ENCODE results near the gene MYLK2. TPM values are rescaled to one million over a fixed set of nuclear protein-coding genes. Genes with fewer than 3 reads are reported as not detected.

MYLK2 gene
- total RNA-seq, 1 experiment from 2014 or later, result 0.74 TPM

GRCh38 chr20:31797364-31797763 lies 21.8 kb upstream of the MYLK2 start:
- TF ChIP-seq CTCF (conservative IDR thresholded peaks at IDR 0.05), result no peak
- Histone ChIP-seq H3K23me2 (ENCODE audit: insufficient read length, low read depth, low read length, poor library complexity, severe bottlenecking) (peaks cover 3% of the 10 kb centered on the region), H4K20me1 (ENCODE audit: control insufficient read depth, insufficient read depth, insufficient read length) (no peaks in the 10 kb centered on the region), H3K14ac (ENCODE audit: insufficient read depth, low read length) (no peak overlapping the region), H4K5ac (ENCODE audit: insufficient read length, low read depth, low read length) (no peak overlapping the region), H2AFZ (ENCODE audit: low read length) (no peak overlapping the region), H3K27me3 (ENCODE audit: insufficient read depth, low read length) (no peaks in the 10 kb centered on the region), H3K79me2 (ENCODE audit: insufficient read depth, low read length) (no peaks in the 10 kb centered on the region), H4K8ac (replicated peaks; ENCODE audit: insufficient read length, low read depth, low read length) (no peak overlapping the region), H3K18ac (ENCODE audit: insufficient read length, low read depth, low read length) (no peak overlapping the region), H3K27ac (ENCODE audit: insufficient read length, low read depth, low read length) (no peak overlapping the region), H3K9me3 (ENCODE audit: control insufficient read depth, low read depth, low read length) (no peaks in the 10 kb centered on the region), H3K4me1 (ENCODE audit: insufficient read depth, low read length) (no peaks in the 10 kb centered on the region), H2BK15ac (ENCODE audit: low read depth, low read length) (no peak overlapping the region), H3K56ac (ENCODE audit: insufficient read length, low read depth, low read length) (no peak overlapping the region), H3K9ac (ENCODE audit: extremely low read depth, insufficient read length, low read length) (no peak overlapping the region), H3K4ac (ENCODE audit: low read depth, low read length) (no peak overlapping the region), H4K91ac (ENCODE audit: insufficient read length, low read depth, low read length) (no peak overlapping the region), H3K23ac (ENCODE audit: insufficient read length, low read depth, low read length) (no peak overlapping the region), H3K4me2 (ENCODE audit: insufficient read depth, insufficient read length, low read length) (no peak overlapping the region), H2BK120ac (ENCODE audit: low read depth, low read length, poor library complexity, severe bottlenecking) (no peak overlapping the region), H3T11ph (ENCODE audit: low read length) (no peak overlapping the region), H2BK5ac (ENCODE audit: insufficient read length, low read length) (no peak overlapping the region), H3K79me1 (ENCODE audit: insufficient read depth, low read depth, low read length, poor library complexity, severe bottlenecking) (no peaks in the 10 kb centered on the region), H2AK5ac (ENCODE audit: insufficient read length, low read length) (no peak overlapping the region), H2BK12ac (ENCODE audit: insufficient read length, low read depth, low read length) (no peak overlapping the region), H2BK20ac (ENCODE audit: low read depth, low read length, poor library complexity, severe bottlenecking) (no peak overlapping the region)
- WGBS (ENCODE audit: extremely low coverage, insufficient read length, low lambda C conversion rate), result no CpG with 5 or more reads among the region's 3 CpGs
- Mint-ChIP-seq H3K27ac (no peak overlapping the region), H3K4me1 (no peaks in the 10 kb centered on the region), H3K9me3 (no peaks in the 10 kb centered on the region), H3K36me3 (ENCODE audit: insufficient read depth in 1 of 3, low read depth in 3 of 3) (peaks cover 48 to 87% (median 57%) of the 10 kb centered on the region in 3 experiments; a peak in 6 of 7 replicates), H3K27me3 (ENCODE audit: low read depth) (no peaks in the 10 kb centered on the region), H3K4me3 (no peak overlapping the region)
- no peak for DNase-seq

Data from H9 (cell line).